IMR-90 (cell line): ENCODE results near the gene PLAAT4.

Experiments
- CEBPB ChIP-seq: IDR thresholded peaks from 2 replicates; pipeline ENCODE4 v1.6.1; 2012; ENCODE audit warnings: low read depth, low read length, improper control_type of control experiment
- CTCF ChIP-seq: conservative IDR thresholded peaks from 2 replicates; pipeline ENCODE4 v1.5.1; 2012; ENCODE audit warnings: mild to moderate bottlenecking, low read depth, low read length, improper control_type of control experiment
- FOS ChIP-seq: fragments of 150-350 bp; IDR thresholded peaks from 2 replicates; pipeline ENCODE4 v1.6.1; 2016; ENCODE audit warnings: low read depth, low read length
- NFE2L2 ChIP-seq: fragments of 150-350 bp; IDR thresholded peaks from 2 replicates; pipeline ENCODE4 v1.6.1; 2016; ENCODE audit warnings: low read depth, mild to moderate bottlenecking, low read length
- POLR2A ChIP-seq: IDR thresholded peaks from 2 replicates; pipeline ENCODE4 v1.6.1; 2012; ENCODE audit warnings: mild to moderate bottlenecking, low read depth, low read length
- USF2 ChIP-seq: fragments of 150-350 bp; IDR thresholded peaks from 2 replicates; pipeline ENCODE4 v1.6.1; 2017; ENCODE audit warnings: mild to moderate bottlenecking, antibody characterized with exemption, low read length, low read depth

- TF ChIP-seq NFE2L2: no peak
- no peak for TF ChIP-seq CEBPB
- no peak for TF ChIP-seq POLR2A
- no peak for TF ChIP-seq CTCF
- no peak for TF ChIP-seq USF2
- TF ChIP-seq FOS: no peak
Measured at GRCh38 chr11:63508009-63508408, 28.6 kb upstream of the PLAAT4 start.
